GM12872 (cell line): Measurements from ENCODE around the gene NRDE2.

ENCODE experiments used
- CTCF ChIP-seq: IDR thresholded peaks from 3 replicates; pipeline ENCODE4 v1.5.1; 2011; ENCODE audit warnings: low read depth, mild to moderate bottlenecking, low read length, moderate library complexity; ENCODE audit not compliant: insufficient read depth

NRDE2 gene

GRCh38 chr14:90349739-90350138 is 18.0 kb upstream of the NRDE2 start:
- no peak for TF ChIP-seq CTCF

- no peak for TF ChIP-seq CTCF
Measured at GRCh38 chr14:90348270-90348669, 16.5 kb upstream of the NRDE2 start.

DNA sequence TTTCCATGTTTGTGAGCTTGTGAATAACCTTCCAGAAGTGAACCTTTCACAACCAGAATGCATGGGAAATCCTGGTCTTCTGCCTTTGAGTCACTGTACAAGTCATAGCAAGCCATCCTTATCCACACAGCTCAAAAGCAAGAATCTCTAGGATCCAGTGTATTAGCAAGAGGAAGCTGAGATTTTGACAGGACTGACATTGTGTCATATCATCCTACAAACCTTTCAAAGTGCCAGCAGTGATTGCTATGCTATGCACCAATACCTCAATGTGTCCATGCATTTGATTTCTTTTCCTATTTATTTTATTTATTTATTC is 13.5 kb upstream of the NRDE2 start:
- TF ChIP-seq CTCF, result no peak

DNA sequence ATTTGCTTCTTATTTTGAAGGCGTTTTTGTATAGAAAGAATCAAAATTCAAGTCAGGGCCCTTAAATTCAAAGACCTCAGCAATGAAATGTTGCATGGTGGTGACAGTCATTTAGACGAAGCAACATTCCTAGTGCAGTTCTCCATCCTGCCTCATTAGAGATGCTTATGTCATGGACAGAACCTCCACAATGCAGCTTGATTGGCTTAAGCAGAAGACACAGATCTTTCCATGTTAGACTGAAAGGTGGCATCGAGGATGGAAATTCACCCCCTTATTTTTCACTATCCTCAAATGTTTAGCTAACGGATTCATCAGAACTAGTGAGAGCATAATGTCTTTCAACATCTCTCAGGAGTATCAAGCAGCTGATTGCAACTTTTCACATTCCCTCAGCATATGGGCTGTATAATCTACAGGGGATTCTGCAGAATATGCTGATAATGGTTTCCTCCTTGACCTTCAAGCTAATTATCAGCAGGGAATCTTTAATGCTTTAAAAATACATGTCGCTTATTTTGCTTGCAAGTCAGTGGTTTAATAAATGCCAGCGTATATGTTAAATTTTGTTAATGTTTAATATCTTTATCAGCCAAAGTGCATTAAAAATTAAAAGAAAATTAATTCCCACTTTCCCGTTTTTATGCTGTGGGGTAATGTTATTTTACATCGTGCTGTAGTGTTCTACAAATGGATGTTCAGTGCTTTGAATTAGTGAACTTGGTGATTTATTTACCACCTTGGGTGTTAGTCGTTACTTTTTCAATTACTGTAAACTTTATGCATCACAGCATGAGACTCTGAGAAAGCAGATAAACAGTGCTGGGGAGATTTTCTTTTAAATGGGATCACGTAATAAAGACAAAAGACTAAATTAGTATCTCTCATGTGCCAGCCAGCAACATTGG is 12.8 kb upstream of the NRDE2 start:
- TF ChIP-seq CTCF, result no peak

DNA sequence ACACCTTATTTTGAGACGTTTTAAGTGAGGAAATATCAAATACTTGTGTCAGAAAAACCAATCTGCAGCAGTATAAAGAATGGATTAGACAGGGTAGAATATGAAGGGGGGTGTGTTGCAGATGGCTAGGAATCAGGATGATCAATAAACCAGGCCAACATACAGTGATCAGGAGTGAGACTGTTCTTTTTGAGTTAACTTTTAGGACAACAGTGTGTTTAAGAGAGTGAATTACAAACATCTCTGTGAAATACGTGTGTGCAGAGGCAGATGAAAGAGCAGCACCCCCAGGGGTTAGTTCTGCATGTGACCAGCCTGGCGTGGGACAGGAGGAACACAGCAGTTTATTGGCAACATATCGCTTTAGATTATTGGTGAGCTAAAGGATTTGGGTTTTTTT is 10.6 kb upstream of the NRDE2 start:
- no peak for TF ChIP-seq CTCF

DNA sequence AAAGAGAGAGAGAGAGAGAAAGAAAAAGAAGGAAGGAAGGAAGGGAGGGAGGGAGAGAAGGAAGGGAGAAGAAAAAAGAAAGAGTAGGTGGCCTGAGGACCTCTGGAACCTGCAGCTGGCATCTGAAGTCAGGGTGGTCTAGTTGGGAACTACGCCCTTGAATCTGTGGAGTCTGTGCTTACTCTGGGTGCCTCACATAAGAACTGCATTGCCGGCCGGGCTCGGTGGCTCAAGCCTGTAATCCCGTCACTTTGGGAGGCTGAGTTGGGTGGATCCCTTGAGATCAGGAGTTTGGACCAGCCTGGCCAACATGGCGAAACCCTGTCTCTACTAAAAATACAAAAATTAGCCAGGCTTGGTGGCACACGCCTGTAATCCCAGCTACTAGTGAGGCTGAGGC is 10.0 kb upstream of the NRDE2 start:
- TF ChIP-seq CTCF, result no peak

DNA sequence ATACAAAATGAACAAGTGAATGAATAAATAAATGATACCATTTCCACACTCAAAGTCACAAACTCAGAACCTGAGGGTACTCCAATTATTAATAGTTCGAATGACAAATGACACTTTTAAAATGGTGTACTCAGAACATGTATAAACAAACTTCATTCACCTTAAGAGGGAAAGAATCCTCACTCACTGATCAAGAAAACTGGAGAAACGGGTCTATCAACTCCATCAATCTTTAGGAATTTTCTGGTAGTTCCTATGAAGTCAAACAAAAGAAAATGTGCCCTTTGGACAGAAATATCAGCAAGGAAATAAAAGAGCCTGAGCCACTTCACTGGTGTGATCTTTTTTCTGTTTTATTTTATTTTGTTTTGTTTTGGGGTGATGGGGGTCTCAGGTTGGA is 5.2 kb upstream of the NRDE2 start:
- TF ChIP-seq CTCF, result no peak

DNA sequence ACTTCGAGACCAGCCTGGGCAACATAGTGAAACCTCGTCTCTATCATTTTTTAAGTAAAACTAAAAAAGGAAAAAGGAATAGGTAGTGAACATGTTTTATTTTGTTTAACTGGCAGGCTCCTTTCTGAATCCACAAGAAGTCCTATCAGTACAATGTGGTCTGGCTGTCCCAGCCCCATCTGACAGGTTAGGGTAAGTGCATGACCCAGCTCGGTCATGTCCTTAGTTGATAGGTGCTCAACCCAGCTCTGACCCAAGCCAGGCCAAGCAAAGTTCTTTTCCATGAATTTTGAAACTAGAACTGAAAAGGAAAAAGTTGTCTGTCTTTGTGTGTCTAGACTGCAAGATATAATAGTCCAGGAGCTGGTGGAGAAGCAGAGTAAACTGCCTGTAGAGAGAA is 4.7 kb upstream of the NRDE2 start:
- no peak for TF ChIP-seq CTCF
